H1 (cell line): ENCODE data around the gene PDIA6. TPM values are rescaled to one million over a fixed set of nuclear protein-coding genes. Genes with fewer than 3 reads are reported as not detected.

Source experiments
- CTCF ChIA-PET: fragments of 300-600 bp; sonication (Branson Sonifier 250); formaldehyde crosslinking; loops from one replicate; lab custom pipeline; 2021; ENCODE audit not compliant: partially characterized antibody; lab: Charles Lee
- POLR2A ChIA-PET: fragments of 300-600 bp; sonication (Branson Sonifier 250); formaldehyde crosslinking; loops from one replicate; lab custom pipeline; 2021; ENCODE audit warnings: inconsistent platforms; ENCODE audit not compliant: partially characterized antibody; lab: Charles Lee
- DNase-seq, 2 experiments: peaks; one replicate each; pipeline versions ENCODE4 v3.0.0 to v3.0.0-alpha.2; 2010 to 2022; ENCODE audit warnings: low spot score in 2 of 2, low read depth in 1 of 2, mixed read lengths in 1 of 2
- FAIRE-seq: peaks from 2 replicates; lab custom pipeline; 2011; peaks lifted over from hg19 to GRCh38; lab: Jason Lieb, UNC
- H2AFZ ChIP-seq: 2 replicates; pipeline ENCODE4 v1.8.1; 2012; ENCODE audit warnings: low read length, inconsistent platforms
- H2AK5ac ChIP-seq: 2 replicates; pipeline ENCODE4 v1.6.1; 2013; ENCODE audit warnings: low read depth, low read length
- H2BK120ac ChIP-seq: replicated peaks from 2 replicates; pipeline ENCODE3; 2013; ENCODE audit warnings: low read depth, low read length, inconsistent platforms
- H2BK12ac ChIP-seq: 2 replicates; pipeline ENCODE4 v1.6.1; 2013; ENCODE audit warnings: low read depth, low read length
- H2BK15ac ChIP-seq: 2 replicates; pipeline ENCODE4 v1.6.1; 2013; ENCODE audit warnings: low read length
- H2BK20ac ChIP-seq: 2 replicates; pipeline ENCODE4 v1.6.1; 2013; ENCODE audit warnings: low read length
- H2BK5ac ChIP-seq: 2 replicates; pipeline ENCODE4 v1.6.1; 2013; ENCODE audit warnings: low read depth, low read length
- H3K14ac ChIP-seq: 2 replicates; pipeline ENCODE4 v1.6.1; 2013; ENCODE audit warnings: inconsistent platforms; ENCODE audit not compliant: insufficient read length
- H3K18ac ChIP-seq: 2 replicates; pipeline ENCODE4 v1.6.1; 2013; ENCODE audit warnings: low read length; ENCODE audit errors: extremely low read depth
- H3K23ac ChIP-seq: 2 replicates; pipeline ENCODE4 v1.6.1; 2013; ENCODE audit warnings: inconsistent platforms; ENCODE audit not compliant: insufficient read length
- H3K23me2 ChIP-seq: 2 replicates; pipeline ENCODE4 v1.6.1; 2013; ENCODE audit warnings: low read depth, low read length
- H3K27ac ChIP-seq: 2 replicates; pipeline ENCODE4 v1.6.1; 2011; ENCODE audit warnings: low read depth, low read length, inconsistent platforms
- H3K27me3 ChIP-seq, 4 experiments: replicated peaks in 1 of 4; 1 replicate in 1 of 4; 2 replicates in 3 of 4; pipeline versions ENCODE4 v1.6.1 to v1.8.1; 2011 to 2013; ENCODE audit warnings: low read length in 3 of 4, mild to moderate bottlenecking in 3 of 4, inconsistent platforms in 2 of 4, mixed read lengths in 2 of 4, moderate library complexity in 1 of 4; ENCODE audit not compliant: control insufficient read depth in 3 of 4, insufficient read depth in 3 of 4; ENCODE audit errors: extremely low read depth in 1 of 4
- H3K36me3 ChIP-seq, 4 experiments: 2 replicates each; pipeline versions ENCODE4 v1.6.1 to v1.8.1; 2011 to 2013; ENCODE audit warnings: mild to moderate bottlenecking in 4 of 4, low read length in 3 of 4, moderate library complexity in 2 of 4, control low read depth in 1 of 4, inconsistent platforms in 1 of 4; ENCODE audit not compliant: insufficient read depth in 4 of 4, control insufficient read depth in 2 of 4
- H3K4ac ChIP-seq: replicated peaks from 2 replicates; pipeline ENCODE3; 2013; ENCODE audit warnings: low read length, low read depth, mixed read lengths, inconsistent platforms; ENCODE audit not compliant: insufficient read length
- H3K4me1 ChIP-seq, 4 experiments: replicated peaks in 1 of 4; 1 replicate in 1 of 4; 2 replicates in 3 of 4; pipeline versions ENCODE4 v1.6.1 to v1.8.1; 2011 to 2013; ENCODE audit warnings: low read length in 3 of 4, inconsistent platforms in 2 of 4, mixed read lengths in 1 of 4; ENCODE audit not compliant: insufficient read depth in 4 of 4, control insufficient read depth in 3 of 4
- H3K4me2 ChIP-seq, 2 experiments: 2 replicates each; pipeline versions ENCODE4 v1.6.1 to v1.8.1; 2011 to 2013; ENCODE audit warnings: low read depth in 2 of 2, low read length in 2 of 2, control low read depth in 1 of 2, inconsistent platforms in 1 of 2, mild to moderate bottlenecking in 1 of 2; ENCODE audit not compliant: insufficient read depth in 1 of 2
- H3K4me3 ChIP-seq, 4 experiments: fragments of 200-600, 300-600 bp in 1 of 4; sonication (generic), shearing (Covaris generic), sonication (Bioruptor Twin) in 1 of 4; 2 replicates each; pipeline versions ENCODE4 v1.5.1 to v1.8.1; 2011 to 2016; ENCODE audit warnings: low read length in 4 of 4, low read depth in 3 of 4, control low read depth in 2 of 4, inconsistent platforms in 2 of 4, mild to moderate bottlenecking in 2 of 4, mixed read lengths in 1 of 4, moderate library complexity in 1 of 4; ENCODE audit not compliant: insufficient read depth in 2 of 4; ENCODE audit errors: extremely low read depth in 1 of 4
- H3K56ac ChIP-seq: replicated peaks from 2 replicates; pipeline ENCODE3; 2013; ENCODE audit warnings: low read depth, mild to moderate bottlenecking, mixed read lengths, low read length, inconsistent platforms; ENCODE audit not compliant: insufficient read length
- H3K79me1 ChIP-seq: 2 replicates; pipeline ENCODE4 v1.6.1; 2013; ENCODE audit warnings: low read depth, low read length, control low read depth
- H3K79me2 ChIP-seq, 2 experiments: 2 replicates each; pipeline versions ENCODE4 v1.6.1 to v1.8.1; 2012 to 2013; ENCODE audit warnings: low read length in 2 of 2, mild to moderate bottlenecking in 2 of 2, inconsistent platforms in 1 of 2; ENCODE audit not compliant: insufficient read depth in 2 of 2, control insufficient read depth in 1 of 2
- H3K9ac ChIP-seq, 4 experiments: replicated peaks in 1 of 4; 1 replicate in 1 of 4; 2 replicates in 3 of 4; pipeline versions ENCODE4 v1.6.1 to v1.8.1; 2011 to 2013; ENCODE audit warnings: low read depth in 3 of 4, low read length in 3 of 4, control low read depth in 2 of 4, mild to moderate bottlenecking in 2 of 4, moderate library complexity in 2 of 4, inconsistent platforms in 1 of 4; ENCODE audit errors: extremely low read depth in 1 of 4
- H3K9me3 ChIP-seq, 2 experiments: 2 replicates each; pipeline versions ENCODE4 v1.6.1 to v1.8.1; 2012 to 2013; ENCODE audit warnings: mild to moderate bottlenecking in 2 of 2, moderate library complexity in 2 of 2, control low read depth in 1 of 2, inconsistent platforms in 1 of 2, low read depth in 1 of 2, low read length in 1 of 2, mixed read lengths in 1 of 2; ENCODE audit not compliant: insufficient read depth in 2 of 2
- H4K20me1 ChIP-seq, 2 experiments: replicated peaks in 1 of 2; 2 replicates each; pipeline versions ENCODE3 to v1.8.1; 2011 to 2013; ENCODE audit warnings: inconsistent platforms in 2 of 2, low read length in 2 of 2, mild to moderate bottlenecking in 1 of 2; ENCODE audit not compliant: insufficient read depth in 2 of 2, control insufficient read depth in 1 of 2
- H4K5ac ChIP-seq: 2 replicates; pipeline ENCODE4 v1.6.1; 2013; ENCODE audit warnings: low read length, low read depth, mixed read lengths, inconsistent platforms; ENCODE audit not compliant: insufficient read length
- H4K8ac ChIP-seq: 2 replicates; pipeline ENCODE4 v1.8.0; 2013; ENCODE audit warnings: mild to moderate bottlenecking, moderate library complexity, low read length, inconsistent platforms; ENCODE audit not compliant: insufficient read depth; ENCODE audit errors: extremely low read depth
- H4K91ac ChIP-seq: replicated peaks from 2 replicates; pipeline ENCODE3; 2013; ENCODE audit warnings: low read length, mixed read lengths, inconsistent platforms; ENCODE audit not compliant: insufficient read length
- BACH1 ChIP-seq: IDR thresholded peaks from 2 replicates; pipeline ENCODE4 v1.6.1; 2012; ENCODE audit warnings: low read length, improper control_type of control experiment
- CBX5 ChIP-seq: fragments of 300-800, 300-1000 bp; sonication (generic); IDR thresholded peaks from 2 replicates; pipeline ENCODE4 v1.7.1; 2016; ENCODE audit warnings: antibody characterized with exemption, low read length, low read depth
- FOSL1 ChIP-seq: IDR thresholded peaks from 2 replicates; pipeline ENCODE4 v1.6.1; 2011; ENCODE audit warnings: mild to moderate bottlenecking, low read depth, low read length, moderate library complexity; ENCODE audit not compliant: insufficient read depth
- NANOG ChIP-seq: IDR thresholded peaks from 2 replicates; pipeline ENCODE4 v1.6.1; 2011; ENCODE audit warnings: low read length, low read depth, mild to moderate bottlenecking, inconsistent platforms; ENCODE audit not compliant: insufficient read depth, poor library complexity, severe bottlenecking
- POLR2A ChIP-seq, 2 experiments: IDR thresholded peaks; 1 replicate in 1 of 2; 2 replicates in 1 of 2; pipeline ENCODE4 v1.6.1; 2011; ENCODE audit warnings: low read depth in 2 of 2, low read length in 2 of 2, mild to moderate bottlenecking in 2 of 2; ENCODE audit errors: control extremely low read depth in 1 of 2
- RFX5 ChIP-seq: IDR thresholded peaks from 2 replicates; pipeline ENCODE4 v1.6.1; 2011; ENCODE audit warnings: low read depth, low read length, improper control_type of control experiment, borderline replicate concordance
- RXRA ChIP-seq: IDR thresholded peaks from 2 replicates; pipeline ENCODE4 v1.6.1; 2011; ENCODE audit warnings: low read depth, mild to moderate bottlenecking, low read length, moderate library complexity; ENCODE audit not compliant: insufficient read depth
- SAP30 ChIP-seq: fragments of 300-600 bp; sonication (generic); IDR thresholded peaks from 2 replicates; pipeline ENCODE4 v1.7.1; 2012; ENCODE audit warnings: low read length, moderate library complexity, mild to moderate bottlenecking, inconsistent platforms; ENCODE audit not compliant: insufficient read depth, insufficient replicate concordance
- SIRT6 ChIP-seq: IDR thresholded peaks from one replicate; pipeline ENCODE4 v1.7.1; 2012; ENCODE audit warnings: low read length, inconsistent platforms
- TEAD4 ChIP-seq: IDR thresholded peaks from 2 replicates; pipeline ENCODE4 v1.6.1; 2012; ENCODE audit warnings: low read depth, low read length, inconsistent platforms, mixed read lengths
- USF2 ChIP-seq: IDR thresholded peaks from 2 replicates; pipeline ENCODE4 v1.6.1; 2011; ENCODE audit warnings: low read length, improper control_type of control experiment
- ZNF274 ChIP-seq: IDR thresholded peaks from 2 replicates; pipeline ENCODE4 v1.7.0; 2012; ENCODE audit warnings: low read length, borderline replicate concordance; ENCODE audit errors: extremely low read depth
- WGBS, 2 experiments: shearing (Covaris generic) in 1 of 2; methylation state at CpG; one replicate each; pipeline versions ENCODE4 v1.1.6 to v1.1.7; 2013 to 2015; ENCODE audit warnings: low lambda C conversion rate in 2 of 2, mixed read lengths in 2 of 2, inconsistent platforms in 1 of 2, low coverage in 1 of 2, missing lambda C conversion rate in 1 of 2; ENCODE audit not compliant: insufficient replicate concordance in 2 of 2, insufficient coverage in 1 of 2, insufficient read length in 1 of 2; ENCODE audit errors: extremely low coverage in 1 of 2, missing lambda C conversion rate in 1 of 2; 5-methylcytosine and 5-hydroxymethylcytosine counted together
- polyA plus RNA-seq, 7 experiments: library from polyadenylated mRNA; depleted of rRNA in 3 of 7; stranded (reverse) in 5 of 7; unstranded in 2 of 7; fragments of >200 nt in 5 of 7; fragments of 200-250 nt in 2 of 7; gene quantifications; 1 replicate in 5 of 7; 2 replicates in 1 of 7; 4 replicates in 1 of 7; pipeline versions ENCODE4 v1.2.1 to v1.2.3, GENCODE V29; 2011 to 2013; ENCODE audit warnings: missing spikeins in 2 of 7, mixed read lengths in 2 of 7
- total RNA-seq: library from RNA; stranded (reverse); fragmentation: NEBNext Ultra II Directional; extraction: Animal tissue kit (Norgen Biotek cat#: 25700); gene quantifications from 2 replicates; pipeline ENCODE4 v1.2.1, GENCODE V29; 2021

PDIA6 gene
- total and polyA plus RNA-seq, 2 of the 8 experiments (the other 6 are each of a cell fraction or from before 2014, with no cell fraction given), result 181 to 384 TPM

DNA sequence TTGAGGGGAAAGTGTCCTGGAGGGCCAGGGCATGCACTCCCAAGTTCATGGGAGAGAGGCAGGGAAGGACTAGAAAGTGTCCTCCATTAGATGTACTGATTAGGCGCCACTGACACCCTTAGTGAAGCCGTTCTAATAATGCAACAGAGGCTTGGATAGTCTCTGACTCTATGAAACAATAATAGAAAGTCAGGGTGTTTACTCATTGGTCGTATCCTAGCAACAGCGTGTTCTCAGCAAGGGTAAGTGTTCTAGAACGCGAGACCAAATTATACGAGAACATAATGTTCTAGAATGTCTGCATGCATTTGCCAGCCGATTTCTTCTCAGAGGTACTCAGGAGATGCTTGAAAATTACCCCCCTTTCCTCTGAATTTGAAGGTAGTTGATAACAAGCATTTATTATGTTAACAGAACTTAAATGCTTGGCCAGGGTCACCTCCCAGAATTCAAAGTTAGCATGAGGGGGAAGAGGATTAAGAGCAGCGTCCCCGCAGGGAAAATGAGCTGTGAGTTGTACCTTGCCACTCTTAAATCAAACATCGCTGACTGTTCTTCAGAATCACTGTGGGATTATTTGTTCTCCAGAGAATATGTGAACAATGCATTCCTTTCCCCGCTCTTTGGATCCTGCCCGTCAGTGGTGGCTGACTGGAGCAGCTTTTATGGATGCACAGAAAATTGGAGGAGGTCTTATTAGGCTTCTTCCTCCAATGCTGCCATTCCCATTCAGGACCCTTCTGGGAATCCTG lies 33.7 kb upstream of the PDIA6 start:
- Histone ChIP-seq H3K56ac (no peak overlapping the region), H3K23ac (no peak overlapping the region), H4K8ac (no peak overlapping the region), H3K36me3 (no peaks in the 10 kb centered on the region), H4K91ac (peak overlapping the region; percentile 11), H3K9me3 (peaks cover 0 to 8% of the 10 kb centered on the region in 2 experiments; a peak in 3 of 4 replicates), H3K4me3 (no peak overlapping the region), H4K5ac (no peak overlapping the region), H2BK120ac (no peak overlapping the region), H2BK12ac (no peak overlapping the region), H3K79me2 (no peaks in the 10 kb centered on the region), H2BK15ac (no peak overlapping the region), H3K4me2 (no peak overlapping the region), H3K27me3 (no peaks in the 10 kb centered on the region), H2AK5ac (no peak overlapping the region), H2BK5ac (no peak overlapping the region), H3K27ac (no peak overlapping the region), H3K4me1 (peaks cover 0 to 6% (median 1%) of the 10 kb centered on the region in 4 experiments; a peak in 5 of 7 replicates), H3K18ac (no peak overlapping the region), H3K9ac (no peak overlapping the region), H3K4ac (no peak overlapping the region), H2AFZ (no peak overlapping the region), H2BK20ac (no peak overlapping the region), H3K14ac (no peak overlapping the region), H3K79me1 (no peaks in the 10 kb centered on the region), H3K23me2 (no peaks in the 10 kb centered on the region), H4K20me1 (no peaks in the 10 kb centered on the region)
- ChIA-PET CTCF (interaction anchor here (0.6 to 3.8 kb wide), 9 partner anchors 11 to 258 kb away, joined by 3 to 19 read pairs (median 4); no protein-coding TSS in a partner anchor), POLR2A (no interaction called here)
- FAIRE-seq (no peak), DNase-seq (no peak)
- WGBS, 2 experiments, result 84% methylated on average over 13 of the region's 13 CpGs; no CpG with 5 or more reads in 1 of the 2 experiments
- no peak for TF ChIP-seq POLR2A (IDR thresholded peaks at IDR 0.05; ENCODE audit: control extremely low read depth in 1 of 2, low read depth in 2 of 2, low read length in 2 of 2)
- TF ChIP-seq BACH1, result no peak
- no peak for TF ChIP-seq RFX5
- no peak for TF ChIP-seq RXRA
- no peak for TF ChIP-seq ZNF274
- TF ChIP-seq FOSL1, result no peak
- no peak for TF ChIP-seq SIRT6
- no peak for TF ChIP-seq USF2
- no peak for TF ChIP-seq CBX5
- no peak for TF ChIP-seq SAP30
- no peak for TF ChIP-seq NANOG
- TF ChIP-seq TEAD4, result no peak
